DOHH2 (cell line): ENCODE measurements around the gene PHF10.

Experiments
- H3F3A ChIP-seq: fragments of 200-600 bp; sonication (generic), shearing (Covaris generic); 2 replicates; pipeline ENCODE4 v1.6.0; 2016; ENCODE audit warnings: antibody characterized with exemption, mild to moderate bottlenecking; ENCODE audit not compliant: control insufficient read depth, insufficient read depth
- H3K27ac ChIP-seq: fragments of 200-600 bp; sonication (generic); 2 replicates; pipeline ENCODE4 v1.5.1; 2014; ENCODE audit warnings: low read depth, mild to moderate bottlenecking, low read length, moderate library complexity
- H3K27me3 ChIP-seq: fragments of 200-600 bp; sonication (generic); 2 replicates; pipeline ENCODE4 v1.6.1; 2014; ENCODE audit warnings: mild to moderate bottlenecking, low read length, mixed read lengths; ENCODE audit not compliant: control insufficient read depth
- H3K36me3 ChIP-seq: fragments of 200-600 bp; sonication (generic); 2 replicates; pipeline ENCODE4 v1.6.1; 2014; ENCODE audit warnings: mild to moderate bottlenecking, low read length, moderate library complexity, mixed read lengths; ENCODE audit not compliant: control insufficient read depth
- H3K4me1 ChIP-seq: fragments of 200-600 bp; sonication (generic); 2 replicates; pipeline ENCODE4 v1.6.1; 2014; ENCODE audit warnings: mild to moderate bottlenecking, low read length, mixed read lengths; ENCODE audit not compliant: control insufficient read depth
- H3K4me2 ChIP-seq: fragments of 200-600 bp; sonication (generic); 2 replicates; pipeline ENCODE4 v1.6.0; 2014; ENCODE audit warnings: mild to moderate bottlenecking, low read length, moderate library complexity
- H3K4me3 ChIP-seq: fragments of 200-600 bp; sonication (generic); 2 replicates; pipeline ENCODE4 v1.5.1; 2014; ENCODE audit warnings: mild to moderate bottlenecking, low read length, mixed read lengths
- H3K79me2 ChIP-seq: fragments of 200-600 bp; sonication (generic); 2 replicates; pipeline ENCODE4 v1.6.1; 2014; ENCODE audit warnings: mild to moderate bottlenecking, low read length, mixed read lengths; ENCODE audit not compliant: control insufficient read depth
- H3K9me2 ChIP-seq: fragments of 200-600 bp; sonication (generic); replicated peaks from 2 replicates; pipeline ENCODE4 v1.6.1; 2014; ENCODE audit warnings: mild to moderate bottlenecking, low read length, mixed read lengths; ENCODE audit not compliant: control insufficient read depth
- H3K9me3 ChIP-seq: fragments of 200-600 bp; sonication (generic); 2 replicates; pipeline ENCODE4 v1.6.1; 2014; ENCODE audit warnings: antibody characterized with exemption, low read length, mixed read lengths; ENCODE audit not compliant: control insufficient read depth, insufficient read depth
- H4K20me1 ChIP-seq: fragments of 200-600 bp; sonication (generic); 2 replicates; pipeline ENCODE4 v1.6.0; 2014; ENCODE audit warnings: low read depth, mild to moderate bottlenecking, antibody characterized with exemption, low read length, moderate library complexity; ENCODE audit not compliant: control insufficient read depth, insufficient read depth
- EZH2phosphoT487 ChIP-seq: fragments of 200-600 bp; sonication (generic); IDR thresholded peaks from 2 replicates; pipeline ENCODE4 v1.6.1; 2017; ENCODE audit warnings: borderline replicate concordance, mild to moderate bottlenecking, antibody characterized with exemption, low read length, moderate library complexity, mixed read lengths
- TF ChIP-seq, protein P1 (sequence below): fragments of 200-600 bp; sonication (generic); IDR thresholded peaks from one replicate; pipeline ENCODE4 v1.5.1; 2014; ENCODE audit warnings: antibody characterized with exemption, mild to moderate bottlenecking, low read depth, low read length; ENCODE audit not compliant: poor library complexity, severe bottlenecking

Gene PHF10

DNA sequence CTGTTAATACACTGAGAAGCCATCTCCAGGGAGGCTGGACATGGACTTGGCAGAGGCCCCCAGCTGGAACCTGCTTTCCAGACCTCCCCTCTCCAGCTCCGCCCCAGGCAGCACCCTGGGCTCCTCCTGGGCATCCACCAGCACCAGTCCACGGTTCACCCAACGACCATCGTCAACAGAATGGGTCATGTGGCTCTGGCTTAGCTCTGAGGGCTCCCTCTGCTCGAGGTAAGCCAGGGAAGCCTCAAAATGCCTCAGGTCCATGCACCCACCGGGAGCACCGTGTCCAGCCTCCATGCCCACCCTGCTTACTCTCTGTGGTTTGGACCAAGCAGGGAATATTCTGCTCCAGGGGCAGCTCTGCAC lies 62.9 kb downstream of the PHF10 start:
- no peaks in the 10 kb centered on the region for H3K27me3 ChIP-seq
- H3K79me2 ChIP-seq = no peaks in the 10 kb centered on the region
- peaks cover 57% of the 10 kb centered on the region for H3K36me3 ChIP-seq
- no peaks in the 10 kb centered on the region for H4K20me1 ChIP-seq
- TF ChIP-seq, protein P1, sequence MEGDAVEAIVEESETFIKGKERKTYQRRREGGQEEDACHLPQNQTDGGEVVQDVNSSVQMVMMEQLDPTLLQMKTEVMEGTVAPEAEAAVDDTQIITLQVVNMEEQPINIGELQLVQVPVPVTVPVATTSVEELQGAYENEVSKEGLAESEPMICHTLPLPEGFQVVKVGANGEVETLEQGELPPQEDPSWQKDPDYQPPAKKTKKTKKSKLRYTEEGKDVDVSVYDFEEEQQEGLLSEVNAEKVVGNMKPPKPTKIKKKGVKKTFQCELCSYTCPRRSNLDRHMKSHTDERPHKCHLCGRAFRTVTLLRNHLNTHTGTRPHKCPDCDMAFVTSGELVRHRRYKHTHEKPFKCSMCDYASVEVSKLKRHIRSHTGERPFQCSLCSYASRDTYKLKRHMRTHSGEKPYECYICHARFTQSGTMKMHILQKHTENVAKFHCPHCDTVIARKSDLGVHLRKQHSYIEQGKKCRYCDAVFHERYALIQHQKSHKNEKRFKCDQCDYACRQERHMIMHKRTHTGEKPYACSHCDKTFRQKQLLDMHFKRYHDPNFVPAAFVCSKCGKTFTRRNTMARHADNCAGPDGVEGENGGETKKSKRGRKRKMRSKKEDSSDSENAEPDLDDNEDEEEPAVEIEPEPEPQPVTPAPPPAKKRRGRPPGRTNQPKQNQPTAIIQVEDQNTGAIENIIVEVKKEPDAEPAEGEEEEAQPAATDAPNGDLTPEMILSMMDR = no peak
- no peak for TF ChIP-seq EZH2phosphoT487
- no peak overlapping the region for H3K4me3 ChIP-seq
- no peaks in the 10 kb centered on the region for H3K4me1 ChIP-seq
- no peaks in the 10 kb centered on the region for H3K9me3 ChIP-seq
- no peak overlapping the region for H3K4me2 ChIP-seq
- no peaks in the 10 kb centered on the region for H3K9me2 ChIP-seq
- H3F3A ChIP-seq = no peaks in the 10 kb centered on the region
- no peak overlapping the region for H3K27ac ChIP-seq

DNA sequence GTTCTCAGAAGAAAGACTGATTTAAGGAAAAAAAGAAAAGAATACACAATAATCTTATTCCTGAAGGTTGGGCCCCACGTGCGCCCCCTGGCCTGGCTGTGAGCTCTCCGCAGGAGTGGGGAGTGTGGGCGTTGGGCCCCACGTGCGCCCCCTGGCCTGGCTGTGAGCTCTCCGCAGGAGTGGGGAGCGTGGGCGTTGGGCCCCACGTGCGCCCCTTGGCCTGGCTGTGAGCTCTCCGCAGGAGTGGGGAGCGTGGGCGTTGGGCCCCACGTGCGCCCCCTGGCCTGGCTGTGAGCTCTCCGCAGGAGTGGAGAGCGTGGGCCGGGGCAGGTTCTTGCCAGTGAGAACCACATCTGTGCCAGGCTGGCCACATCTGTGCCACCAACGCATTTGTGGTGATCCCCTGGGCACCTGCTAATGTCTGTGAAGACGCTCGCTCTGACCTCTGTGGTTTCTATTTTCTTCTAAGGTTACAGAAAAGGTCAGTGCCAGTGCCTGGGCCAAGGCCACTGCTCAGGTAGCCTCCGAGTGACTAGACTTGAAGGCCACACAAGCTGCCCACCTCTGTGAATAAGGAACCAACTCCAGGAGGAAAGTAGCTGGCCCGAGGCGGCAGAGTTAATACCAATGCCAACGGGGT lies 63.4 kb downstream of the PHF10 start:
- TF ChIP-seq, protein P1 = no peak
- TF ChIP-seq EZH2phosphoT487 = no peak
- Histone ChIP-seq H3K9me3 (no peaks in the 10 kb centered on the region), H3K4me1 (peaks cover 4% of the 10 kb centered on the region; the same call in 1 of the 2 replicates), H3K27me3 (no peaks in the 10 kb centered on the region), H3K36me3 (peaks cover 58% of the 10 kb centered on the region), H3K4me2 (no peak overlapping the region), H3K4me3 (no peak overlapping the region), H3K9me2 (no peaks in the 10 kb centered on the region), H3K79me2 (no peaks in the 10 kb centered on the region), H4K20me1 (no peaks in the 10 kb centered on the region), H3F3A (no peaks in the 10 kb centered on the region), H3K27ac (no peak overlapping the region)

- H3K4me2 ChIP-seq = no peak overlapping the region
- TF ChIP-seq, protein P1 = no peak
- no peak for TF ChIP-seq EZH2phosphoT487
- H3K27me3 ChIP-seq = no peaks in the 10 kb centered on the region
- H3K9me2 ChIP-seq = no peaks in the 10 kb centered on the region
- H3K4me1 ChIP-seq = peaks cover 10% of the 10 kb centered on the region; the same call in 1 of the 2 replicates
- peaks cover 50% of the 10 kb centered on the region for H3K36me3 ChIP-seq
- H3K27ac ChIP-seq = no peak overlapping the region
- no peaks in the 10 kb centered on the region for H4K20me1 ChIP-seq
- H3K4me3 ChIP-seq = no peak overlapping the region
- no peaks in the 10 kb centered on the region for H3F3A ChIP-seq
- no peaks in the 10 kb centered on the region for H3K9me3 ChIP-seq
- H3K79me2 ChIP-seq = no peaks in the 10 kb centered on the region
Observed at GRCh38 chr6:169659820-169660610, 64.3 kb downstream of the PHF10 start.
